ENCODE data around the gene FAAP100. TPM values are rescaled to one million over a fixed set of nuclear protein-coding genes. Genes with fewer than 3 reads are reported as not detected.

The FAAP100 gene
- total and polyA plus RNA-seq, 2 donors, result 14.0 to 21.0 TPM

DNA sequence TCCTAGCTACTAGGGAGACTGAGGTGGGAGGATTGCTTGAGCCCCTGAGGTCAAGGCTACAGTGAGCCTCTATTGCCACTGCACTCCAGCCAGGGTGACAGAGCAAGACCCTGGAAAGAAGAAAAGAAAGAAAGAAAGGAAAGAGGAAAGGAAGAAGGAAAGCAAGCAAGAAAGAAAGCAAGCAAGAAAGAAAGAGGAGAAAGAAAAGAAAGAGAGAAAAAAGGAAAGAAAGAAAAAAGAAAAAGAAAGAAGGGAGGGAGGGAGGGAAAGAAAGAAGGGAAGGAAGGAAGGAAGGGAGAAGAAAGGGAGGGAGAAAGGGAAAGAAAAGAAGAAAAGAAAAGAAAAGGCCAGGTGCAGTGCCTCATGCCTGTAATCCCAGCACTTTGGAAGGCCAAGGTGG, 48.5 kb downstream of the FAAP100 start:
- Histone ChIP-seq H3K36me3 (ENCODE audit: insufficient read depth) (no peaks in the 10 kb centered on the region), H3K4me1 (ENCODE audit: insufficient read depth) (no peaks in the 10 kb centered on the region), H3K4me3 (ENCODE audit: low read depth, low read length) (no peak overlapping the region), H3K27ac (ENCODE audit: low read depth) (no peak overlapping the region)
- DNase-seq (ENCODE audit: extremely low spot score), result no peak

DNA sequence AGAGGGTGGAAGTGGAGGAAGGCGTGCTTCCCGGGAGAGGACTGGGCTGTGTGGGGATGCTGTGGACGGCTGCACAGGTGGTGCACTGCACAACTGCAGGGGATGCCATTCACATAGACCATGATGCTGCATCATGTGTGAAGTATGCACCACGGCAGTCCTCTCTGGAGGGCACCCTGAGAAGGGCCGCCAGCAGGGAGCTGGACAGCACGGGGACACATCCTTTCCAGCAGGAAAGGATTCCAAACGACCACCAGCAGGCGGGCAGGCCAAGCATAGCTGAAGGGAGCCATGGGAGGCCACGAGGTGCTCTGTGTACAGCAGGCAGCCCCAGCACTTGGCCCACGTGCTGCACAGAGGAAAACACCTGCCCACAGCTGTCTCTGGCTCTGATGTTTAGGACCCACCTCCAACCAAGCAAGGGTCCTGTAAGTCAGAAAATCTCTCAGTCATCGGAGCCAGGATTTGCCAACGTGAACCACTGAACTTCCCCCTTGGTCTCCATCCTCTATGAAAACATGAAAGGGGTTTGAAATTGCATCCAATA, 49.6 kb downstream of the FAAP100 start:
- WGBS, result 59% methylated on average over 12 of the region's 12 CpGs
- no peaks in the 10 kb centered on the region for H3K4me1 ChIP-seq (ENCODE audit: insufficient read depth)

DNA sequence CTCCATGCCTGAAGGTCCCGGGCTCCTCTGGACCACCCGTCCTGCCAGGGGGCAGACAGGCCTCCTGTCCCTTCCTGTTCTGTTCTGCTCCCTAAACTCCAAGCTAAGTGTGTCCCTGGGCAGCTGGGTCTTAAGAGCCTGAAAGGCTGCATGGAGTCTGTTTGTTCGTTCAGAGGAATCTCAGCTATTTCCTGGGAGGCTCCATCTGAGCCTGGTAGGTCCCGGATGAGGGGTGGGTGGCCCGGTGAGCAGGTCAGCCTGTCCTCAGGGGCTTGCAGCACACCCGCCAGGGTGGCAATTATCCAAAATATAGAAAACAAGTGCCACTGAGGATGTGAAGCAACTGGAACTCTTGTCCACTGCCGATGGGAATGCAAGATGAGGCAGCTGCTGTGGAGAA, 52.1 kb downstream of the FAAP100 start:
- Histone ChIP-seq H3K36me3 (ENCODE audit: insufficient read depth) (no peaks in the 10 kb centered on the region), H3K4me3 (ENCODE audit: low read depth, low read length) (no peak overlapping the region), H3K4me1 (ENCODE audit: insufficient read depth) (no peaks in the 10 kb centered on the region), H3K27ac (ENCODE audit: low read depth) (no peak overlapping the region)
- no peak for DNase-seq (ENCODE audit: extremely low spot score)
- WGBS, result 45% methylated on average over 7 of the region's 7 CpGs

More for the DNA sequence above, 49.6 kb downstream of the FAAP100 start:
- DNase-seq (ENCODE audit: extremely low spot score), result no peak
- H3K36me3 ChIP-seq (ENCODE audit: insufficient read depth), result no peaks in the 10 kb centered on the region
- H3K4me3 ChIP-seq (ENCODE audit: low read depth, low read length), result no peak overlapping the region
- H3K27ac ChIP-seq (ENCODE audit: low read depth), result no peak overlapping the region

DNA sequence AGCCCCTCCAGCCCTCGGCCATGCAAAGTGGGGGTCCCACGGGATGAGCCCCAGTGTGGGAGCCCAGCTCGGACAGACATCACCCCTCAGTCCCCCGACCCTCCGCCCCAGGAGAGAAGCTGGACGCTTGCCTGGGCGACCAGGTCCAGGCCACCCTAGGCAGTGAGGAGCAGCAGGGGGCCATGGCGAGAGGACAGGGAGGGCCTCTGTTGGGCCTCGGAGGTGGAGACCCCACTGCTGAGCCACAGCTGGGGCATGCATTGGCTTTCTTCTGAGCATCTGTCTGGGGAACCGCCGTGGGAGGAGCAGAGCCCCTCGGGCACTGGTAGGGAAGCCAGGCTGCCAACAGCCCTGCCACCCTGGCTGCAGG, 52.6 kb downstream of the FAAP100 start:
- Histone ChIP-seq H3K4me3 (ENCODE audit: low read depth, low read length) (no peak overlapping the region), H3K36me3 (ENCODE audit: insufficient read depth) (no peaks in the 10 kb centered on the region), H3K4me1 (ENCODE audit: insufficient read depth) (no peaks in the 10 kb centered on the region), H3K27ac (ENCODE audit: low read depth) (no peak overlapping the region)
- DNase-seq (ENCODE audit: extremely low spot score), result no peak
- 69% methylated on average over 12 of the region's 12 CpGs for WGBS

DNA sequence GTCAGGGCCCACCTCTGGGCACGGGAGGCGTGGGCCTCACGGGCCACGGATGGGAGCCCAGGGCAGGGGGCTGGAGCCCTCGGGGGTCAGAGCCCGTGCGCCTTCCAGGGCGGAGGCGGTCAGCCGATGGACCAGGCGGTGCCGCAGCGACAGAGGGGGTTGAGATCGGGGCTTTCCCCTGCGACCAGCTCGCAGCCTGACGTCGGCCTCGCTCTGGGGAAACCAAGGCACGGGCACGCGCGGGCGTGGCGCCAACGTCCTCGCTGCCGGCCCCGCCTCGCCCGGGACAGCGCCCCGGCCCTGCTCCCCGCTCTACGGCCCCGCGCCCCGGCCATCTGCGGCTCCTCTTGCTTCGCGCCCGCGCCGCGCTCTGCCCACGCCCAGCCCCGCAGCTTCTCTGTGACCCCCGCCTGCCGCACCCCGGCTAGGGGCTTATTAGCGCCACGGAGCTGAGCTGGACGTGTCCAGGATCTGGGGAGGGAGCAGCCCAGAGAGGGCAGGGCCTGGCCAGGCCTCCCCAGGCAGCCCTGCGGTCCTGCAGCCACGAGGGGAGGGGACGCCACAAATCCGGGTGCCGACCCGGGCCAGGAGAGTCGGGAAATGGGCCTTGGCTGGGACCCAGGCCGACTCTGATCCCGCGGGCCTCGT, 53.1 kb downstream of the FAAP100 start:
- Histone ChIP-seq H3K4me1 (ENCODE audit: insufficient read depth) (no peaks in the 10 kb centered on the region), H3K36me3 (ENCODE audit: insufficient read depth) (no peaks in the 10 kb centered on the region), H3K27ac (ENCODE audit: low read depth) (no peak overlapping the region), H3K4me3 (ENCODE audit: low read depth, low read length) (no peak overlapping the region)
- no peak for DNase-seq (ENCODE audit: extremely low spot score)
- WGBS, result 57% methylated on average over 64 of the region's 64 CpGs

GRCh38 chr17:81494626-81495377, 57.4 kb downstream of the FAAP100 start:
- 31% methylated on average over 8 of the region's 8 CpGs for WGBS
- DNase-seq (ENCODE audit: extremely low spot score), result no peak

GRCh38 chr17:81493198-81494038, 58.7 kb downstream of the FAAP100 start:
- no peaks in the 10 kb centered on the region for H3K36me3 ChIP-seq (ENCODE audit: insufficient read depth)
- 85% methylated on average over 16 of the region's 16 CpGs for WGBS
- H3K4me1 ChIP-seq (ENCODE audit: insufficient read depth), result no peaks in the 10 kb centered on the region
- DNase-seq (ENCODE audit: extremely low spot score), result no peak
- no peak overlapping the region for H3K4me3 ChIP-seq (ENCODE audit: low read depth, low read length)
- no peak overlapping the region for H3K27ac ChIP-seq (ENCODE audit: low read depth)

More at GRCh38 chr17:81494626-81495377, 57.4 kb downstream of the FAAP100 start:
- no peak overlapping the region for H3K4me3 ChIP-seq (ENCODE audit: low read depth, low read length)
- H3K27ac ChIP-seq (ENCODE audit: low read depth), result no peak overlapping the region
- no peaks in the 10 kb centered on the region for H3K4me1 ChIP-seq (ENCODE audit: insufficient read depth)
- H3K36me3 ChIP-seq (ENCODE audit: insufficient read depth), result no peaks in the 10 kb centered on the region

- Histone ChIP-seq H3K36me3 (ENCODE audit: insufficient read depth) (no peaks in the 10 kb centered on the region), H3K4me1 (ENCODE audit: insufficient read depth) (no peaks in the 10 kb centered on the region), H3K27ac (ENCODE audit: low read depth) (no peak overlapping the region), H3K4me3 (ENCODE audit: low read depth, low read length) (no peak overlapping the region)
- DNase-seq (ENCODE audit: extremely low spot score), result no peak
- 89% methylated on average over 9 of the region's 9 CpGs for WGBS
Observed at GRCh38 chr17:81492706-81493105, 59.4 kb downstream of the FAAP100 start.

- Histone ChIP-seq H3K4me1 (ENCODE audit: insufficient read depth) (no peaks in the 10 kb centered on the region), H3K36me3 (ENCODE audit: insufficient read depth) (no peaks in the 10 kb centered on the region), H3K4me3 (ENCODE audit: low read depth, low read length) (no peak overlapping the region), H3K27ac (ENCODE audit: low read depth) (no peak overlapping the region)
- WGBS, result 61% methylated on average over 18 of the region's 18 CpGs
- DNase-seq (ENCODE audit: extremely low spot score), result no peak
Observed at GRCh38 chr17:81492202-81492601, 60.0 kb downstream of the FAAP100 start.

DNA sequence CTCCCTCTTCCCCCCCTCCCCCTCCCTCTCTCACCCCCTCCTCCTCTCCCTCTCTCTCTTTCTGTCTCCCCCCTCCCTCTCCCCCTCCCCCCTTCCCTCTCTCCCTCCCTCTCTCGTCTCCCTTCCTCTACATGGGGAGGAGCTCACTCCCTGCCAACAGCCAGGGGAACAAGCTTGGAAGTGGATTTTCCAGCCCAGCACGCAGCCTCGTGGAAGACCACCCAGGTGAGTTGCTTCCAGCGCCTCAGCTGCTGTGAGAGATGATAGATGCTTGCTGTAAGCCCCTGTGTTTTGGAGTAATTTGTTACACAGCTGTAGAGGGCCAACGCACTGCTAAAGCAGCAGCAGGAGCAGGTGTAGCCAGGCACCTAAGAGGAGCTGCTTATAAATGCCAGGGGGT, 60.4 kb downstream of the FAAP100 start:
- Histone ChIP-seq H3K36me3 (ENCODE audit: insufficient read depth) (no peaks in the 10 kb centered on the region), H3K4me1 (ENCODE audit: insufficient read depth) (no peaks in the 10 kb centered on the region)
- 12% methylated on average over 5 of the region's 5 CpGs for WGBS

DNA sequence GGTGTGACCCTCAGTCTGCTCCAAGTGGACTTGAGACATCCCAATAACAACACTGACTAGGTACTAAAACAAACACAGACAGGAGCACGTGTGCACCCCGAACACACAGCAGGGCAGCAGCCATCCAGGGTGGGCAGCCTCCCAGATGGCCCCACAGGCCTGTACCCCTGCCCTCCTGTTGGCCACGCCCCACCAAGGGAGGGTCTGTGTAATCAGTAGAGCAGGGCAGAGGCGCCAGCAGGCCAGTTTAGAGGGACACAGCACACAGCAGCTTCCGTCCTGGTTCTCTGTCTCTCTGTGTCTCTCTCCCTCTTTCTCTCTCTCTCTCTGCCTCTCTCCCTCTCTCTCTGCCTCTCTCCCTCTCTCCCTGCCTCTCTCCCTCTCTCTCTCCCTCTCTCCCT, 61.0 kb downstream of the FAAP100 start:
- 42% methylated on average over 5 of the region's 5 CpGs for WGBS
- no peak overlapping the region for H3K27ac ChIP-seq (ENCODE audit: low read depth)
- no peaks in the 10 kb centered on the region for H3K4me1 ChIP-seq (ENCODE audit: insufficient read depth)
- H3K36me3 ChIP-seq (ENCODE audit: insufficient read depth), result no peaks in the 10 kb centered on the region
- no peak overlapping the region for H3K4me3 ChIP-seq (ENCODE audit: low read depth, low read length)
- DNase-seq (ENCODE audit: extremely low spot score), result no peak

More for the DNA sequence above, 60.4 kb downstream of the FAAP100 start:
- no peak for DNase-seq (ENCODE audit: extremely low spot score)
- H3K27ac ChIP-seq (ENCODE audit: low read depth), result no peak overlapping the region
- H3K4me3 ChIP-seq (ENCODE audit: low read depth, low read length), result no peak overlapping the region

DNA sequence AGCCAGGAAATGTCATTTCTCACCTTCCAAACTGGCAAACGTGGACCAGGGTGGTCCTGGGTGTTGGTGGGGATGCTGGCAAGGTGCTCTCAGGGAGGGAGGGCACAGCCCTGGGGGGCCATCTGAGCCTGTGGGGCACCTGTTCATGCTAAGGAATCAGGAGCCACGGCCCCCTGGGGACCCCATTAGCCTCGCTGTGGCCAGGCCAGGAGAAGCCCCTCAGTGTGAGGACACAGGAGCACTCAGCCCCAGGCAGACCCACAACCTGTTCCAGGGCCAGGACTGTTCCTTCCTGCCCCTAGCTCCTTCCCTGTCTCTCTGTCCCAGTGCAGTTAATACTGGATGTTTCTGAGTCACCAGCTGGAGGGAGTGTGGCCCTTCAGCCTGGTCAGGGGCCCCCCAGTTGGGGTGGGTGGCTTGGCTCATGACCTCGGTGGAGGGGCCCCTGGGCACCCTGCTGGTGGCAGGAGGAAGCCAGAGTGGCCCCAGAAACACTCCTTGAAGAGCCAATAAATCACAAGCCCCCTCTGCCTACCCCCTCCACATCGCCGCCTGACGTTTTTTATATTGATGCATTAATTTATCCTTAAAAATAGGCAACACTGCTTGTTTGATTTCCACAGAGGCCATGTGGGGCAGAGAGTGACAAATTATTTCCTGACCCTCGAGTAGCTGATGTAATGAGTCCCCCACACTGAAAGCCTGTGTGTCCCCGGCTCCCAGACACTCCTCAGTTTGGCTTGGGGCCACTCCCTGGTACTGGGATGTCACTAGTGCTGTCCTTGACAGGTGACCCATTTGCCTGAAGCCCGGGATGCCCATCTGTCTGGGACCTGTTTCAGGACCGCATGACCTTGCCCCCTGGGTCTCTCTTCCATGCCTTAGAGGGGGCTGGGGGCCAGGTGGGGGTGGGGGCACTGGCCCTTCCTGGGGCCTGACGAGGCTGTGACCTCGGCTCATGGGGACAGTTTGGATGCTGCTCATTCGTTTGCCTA, 61.9 kb downstream of the FAAP100 start:
- no peak overlapping the region for H3K27ac ChIP-seq (ENCODE audit: low read depth)
- WGBS, result 63% methylated on average over 14 of the region's 14 CpGs
- no peak overlapping the region for H3K4me3 ChIP-seq (ENCODE audit: low read depth, low read length)
- no peaks in the 10 kb centered on the region for H3K36me3 ChIP-seq (ENCODE audit: insufficient read depth)
- no peak for DNase-seq (ENCODE audit: extremely low spot score)
- H3K4me1 ChIP-seq (ENCODE audit: insufficient read depth), result no peaks in the 10 kb centered on the region

All from urinary bladder (tissue), 4 donors.